Prostate gland (tissue), 2 donors: ENCODE results near the gene PSORS1C1.

Experiments
- CTCF ChIP-seq, 4 experiments: fragments of 200-600 bp in 2 of 4; fragments of 450-650 bp in 2 of 4; sonication (generic) in 2 of 4; IDR thresholded peaks; 1 replicate in 3 of 4; 2 replicates in 1 of 4; pipeline ENCODE4 v1.5.1; 2016 to 2019; ENCODE audit warnings: antibody characterized with exemption in 4 of 4, mild to moderate bottlenecking in 2 of 4, moderate library complexity in 2 of 4
- POLR2A ChIP-seq: fragments of 450-650 bp; IDR thresholded peaks from one replicate; pipeline ENCODE4 v1.6.1; 2016; ENCODE audit warnings: antibody characterized with exemption, mild to moderate bottlenecking
- POLR2AphosphoS5 ChIP-seq: sonication (generic); formaldehyde crosslinking; IDR thresholded peaks from one replicate; pipeline ENCODE4 v1.6.1; 2017; ENCODE audit warnings: antibody characterized with exemption

- TF ChIP-seq CTCF (IDR thresholded peaks at IDR 0.05) = no peak
- TF ChIP-seq POLR2A = no peak
- TF ChIP-seq POLR2AphosphoS5 = no peak
Observed at GRCh38 chr6:31180500-31180899, 65.9 kb downstream of the PSORS1C1 start.
